Panc1 (cell line): ENCODE data around the gene ZBTB43. TPM values are rescaled to one million over a fixed set of nuclear protein-coding genes. Genes with fewer than 3 reads are reported as not detected.

Experiments used
- ATAC-seq: fragments of 200-7000 bp; cut with Tn5 transposase; 2 replicates; pipeline ENCODE4 v1.9.1; 2020; ENCODE audit warnings: mild to moderate bottlenecking, moderate library complexity
- BruUV-seq: library from RNA; stranded (reverse); fragments of 400-500 nt; replicated peaks from 2 replicates; lab custom pipeline; 2021; lab: Mats Ljungman, UMichigan
- CTCF ChIA-PET: fragments of 300-600 bp; sonication (Branson Sonifier 250); formaldehyde crosslinking; loops from one replicate; lab custom pipeline; 2022; ENCODE audit warnings: antibody characterized with exemption; lab: Charles Lee
- POLR2A ChIA-PET: fragments of 300-600 bp; sonication (Branson Sonifier 250); formaldehyde crosslinking; loops from one replicate; lab custom pipeline; 2022; ENCODE audit warnings: antibody characterized with exemption; lab: Charles Lee
- DNase-seq: peaks from one replicate; pipeline ENCODE4 v3.0.0-alpha.2; 2010; ENCODE audit warnings: low read depth, low spot score
- H3K27ac ChIP-seq: 2 replicates; pipeline ENCODE4 v1.5.1; 2011; ENCODE audit warnings: mild to moderate bottlenecking, low read length, inconsistent platforms
- H3K27me3 ChIP-seq: fragments of 200-500 bp; sonication (Bioruptor generic); 2 replicates; pipeline ENCODE4 v1.6.0; 2014; ENCODE audit warnings: low read length, inconsistent platforms; ENCODE audit not compliant: control insufficient read depth, insufficient read depth
- H3K36me3 ChIP-seq: fragments of 200-500 bp; sonication (Bioruptor generic); 2 replicates; pipeline ENCODE4 v1.5.1; 2014; ENCODE audit warnings: inconsistent platforms, mild to moderate bottlenecking, low read length, moderate library complexity; ENCODE audit not compliant: control insufficient read depth, insufficient read depth
- H3K4me1 ChIP-seq: 2 replicates; pipeline ENCODE4 v1.5.1; 2011; ENCODE audit warnings: inconsistent platforms, mild to moderate bottlenecking, low read length, moderate library complexity; ENCODE audit not compliant: control insufficient read depth, insufficient read depth
- H3K4me3 ChIP-seq, 2 experiments: 2 replicates each; pipeline ENCODE4 v1.5.1; 2011 to 2012; ENCODE audit warnings: low read depth in 2 of 2, low read length in 2 of 2, mild to moderate bottlenecking in 2 of 2, inconsistent platforms in 1 of 2, moderate library complexity in 1 of 2
- H3K9me3 ChIP-seq: fragments of 200-500 bp; sonication (Bioruptor generic); 2 replicates; pipeline ENCODE4 v1.5.1; 2014; ENCODE audit warnings: low read depth, mild to moderate bottlenecking, inconsistent platforms, low read length, moderate library complexity; ENCODE audit not compliant: control insufficient read depth, insufficient read depth
- POLR2AphosphoS5 ChIP-seq: IDR thresholded peaks from 2 replicates; pipeline ENCODE4 v1.6.1; 2012; ENCODE audit warnings: mild to moderate bottlenecking, low read depth, low read length, moderate library complexity
- SIN3A ChIP-seq: IDR thresholded peaks from 2 replicates; pipeline ENCODE4 v1.6.1; 2012; ENCODE audit warnings: low read depth, mild to moderate bottlenecking, low read length, moderate library complexity, borderline replicate concordance; ENCODE audit not compliant: insufficient read depth
- TCF7L2 ChIP-seq: IDR thresholded peaks from 2 replicates; pipeline ENCODE4 v1.6.1; 2011; ENCODE audit warnings: mild to moderate bottlenecking, low read depth, low read length, inconsistent platforms
- in situ Hi-C: cut with HindIII; loops from 2 replicates; pipeline ENCODE4 v1.10.0; 2016; ENCODE audit warnings: low sequenced_read_pairs, low pct_unique_long_range_greater_than_20kb
- intact Hi-C: fragments of 100-400 bp; cut with micrococcal nuclease; formaldehyde crosslinking; loops from one replicate; pipeline ENCODE4 v1.10.0; 2022; ENCODE audit not compliant: unreplicated experiment
- total RNA-seq: library from RNA; stranded (reverse); gene quantifications from one replicate; pipeline ENCODE4 v1.2.1, GENCODE V29; 2021; ENCODE audit not compliant: unreplicated experiment
- TF ChIP-seq, protein P1 (sequence below): fragments of 450-650 bp; IDR thresholded peaks from 2 replicates; pipeline ENCODE4 v1.5.1; 2017; ENCODE audit warnings: mild to moderate bottlenecking
- TF ChIP-seq, protein P2 (sequence below), 2 experiments: IDR thresholded peaks; 2 replicates each; pipeline ENCODE4 v1.6.1; 2011 to 2012; ENCODE audit warnings: low read depth in 2 of 2, control low read depth in 1 of 2, low read length in 1 of 2, mild to moderate bottlenecking in 1 of 2, moderate library complexity in 1 of 2; ENCODE audit not compliant: insufficient read depth in 1 of 2

ZBTB43 gene
- total RNA-seq, 1 experiment from 2014 or later, result 9.7 TPM

GRCh38 chr9:126886034-126886822 is 81.4 kb downstream of the ZBTB43 start:
- Histone ChIP-seq H3K9me3 (no peaks in the 10 kb centered on the region), H3K27ac (no peak overlapping the region), H3K4me3 (no peak overlapping the region), H3K4me1 (no peaks in the 10 kb centered on the region), H3K27me3 (no peaks in the 10 kb centered on the region), H3K36me3 (no peaks in the 10 kb centered on the region)
- CTCF ChIA-PET, result no interaction called here
- ATAC-seq (no peak; the same call in 1 of the 2 replicates), DNase-seq (no peak)
- intact Hi-C loops, result no loop called here
- in situ Hi-C loops, result no loop called here
- TF ChIP-seq TCF7L2 (no peak), POLR2AphosphoS5 (no peak), SIN3A (no peak)
- TF ChIP-seq, protein P1, sequence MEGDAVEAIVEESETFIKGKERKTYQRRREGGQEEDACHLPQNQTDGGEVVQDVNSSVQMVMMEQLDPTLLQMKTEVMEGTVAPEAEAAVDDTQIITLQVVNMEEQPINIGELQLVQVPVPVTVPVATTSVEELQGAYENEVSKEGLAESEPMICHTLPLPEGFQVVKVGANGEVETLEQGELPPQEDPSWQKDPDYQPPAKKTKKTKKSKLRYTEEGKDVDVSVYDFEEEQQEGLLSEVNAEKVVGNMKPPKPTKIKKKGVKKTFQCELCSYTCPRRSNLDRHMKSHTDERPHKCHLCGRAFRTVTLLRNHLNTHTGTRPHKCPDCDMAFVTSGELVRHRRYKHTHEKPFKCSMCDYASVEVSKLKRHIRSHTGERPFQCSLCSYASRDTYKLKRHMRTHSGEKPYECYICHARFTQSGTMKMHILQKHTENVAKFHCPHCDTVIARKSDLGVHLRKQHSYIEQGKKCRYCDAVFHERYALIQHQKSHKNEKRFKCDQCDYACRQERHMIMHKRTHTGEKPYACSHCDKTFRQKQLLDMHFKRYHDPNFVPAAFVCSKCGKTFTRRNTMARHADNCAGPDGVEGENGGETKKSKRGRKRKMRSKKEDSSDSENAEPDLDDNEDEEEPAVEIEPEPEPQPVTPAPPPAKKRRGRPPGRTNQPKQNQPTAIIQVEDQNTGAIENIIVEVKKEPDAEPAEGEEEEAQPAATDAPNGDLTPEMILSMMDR, result no peak
- TF ChIP-seq, protein P2, sequence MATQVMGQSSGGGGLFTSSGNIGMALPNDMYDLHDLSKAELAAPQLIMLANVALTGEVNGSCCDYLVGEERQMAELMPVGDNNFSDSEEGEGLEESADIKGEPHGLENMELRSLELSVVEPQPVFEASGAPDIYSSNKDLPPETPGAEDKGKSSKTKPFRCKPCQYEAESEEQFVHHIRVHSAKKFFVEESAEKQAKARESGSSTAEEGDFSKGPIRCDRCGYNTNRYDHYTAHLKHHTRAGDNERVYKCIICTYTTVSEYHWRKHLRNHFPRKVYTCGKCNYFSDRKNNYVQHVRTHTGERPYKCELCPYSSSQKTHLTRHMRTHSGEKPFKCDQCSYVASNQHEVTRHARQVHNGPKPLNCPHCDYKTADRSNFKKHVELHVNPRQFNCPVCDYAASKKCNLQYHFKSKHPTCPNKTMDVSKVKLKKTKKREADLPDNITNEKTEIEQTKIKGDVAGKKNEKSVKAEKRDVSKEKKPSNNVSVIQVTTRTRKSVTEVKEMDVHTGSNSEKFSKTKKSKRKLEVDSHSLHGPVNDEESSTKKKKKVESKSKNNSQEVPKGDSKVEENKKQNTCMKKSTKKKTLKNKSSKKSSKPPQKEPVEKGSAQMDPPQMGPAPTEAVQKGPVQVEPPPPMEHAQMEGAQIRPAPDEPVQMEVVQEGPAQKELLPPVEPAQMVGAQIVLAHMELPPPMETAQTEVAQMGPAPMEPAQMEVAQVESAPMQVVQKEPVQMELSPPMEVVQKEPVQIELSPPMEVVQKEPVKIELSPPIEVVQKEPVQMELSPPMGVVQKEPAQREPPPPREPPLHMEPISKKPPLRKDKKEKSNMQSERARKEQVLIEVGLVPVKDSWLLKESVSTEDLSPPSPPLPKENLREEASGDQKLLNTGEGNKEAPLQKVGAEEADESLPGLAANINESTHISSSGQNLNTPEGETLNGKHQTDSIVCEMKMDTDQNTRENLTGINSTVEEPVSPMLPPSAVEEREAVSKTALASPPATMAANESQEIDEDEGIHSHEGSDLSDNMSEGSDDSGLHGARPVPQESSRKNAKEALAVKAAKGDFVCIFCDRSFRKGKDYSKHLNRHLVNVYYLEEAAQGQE (IDR thresholded peaks at IDR 0.05; ENCODE audit: insufficient read depth in 1 of 2, low read depth in 2 of 2, low read length in 1 of 2), result no peak
- no TSS peak for BruUV-seq
- POLR2A ChIA-PET, result no interaction called here

GRCh38 chr9:126886897-126887296 is 82.1 kb downstream of the ZBTB43 start:
- no peak overlapping the region for H3K27ac ChIP-seq
- intact Hi-C loops (no loop called here), in situ Hi-C loops (no loop called here)
- no peaks in the 10 kb centered on the region for H3K36me3 ChIP-seq
- ChIA-PET CTCF (no interaction called here), POLR2A (no interaction called here)
- TF ChIP-seq SIN3A (no peak), TCF7L2 (no peak), POLR2AphosphoS5 (no peak)
- TF ChIP-seq, protein P2 (IDR thresholded peaks at IDR 0.05; ENCODE audit: insufficient read depth in 1 of 2, low read depth in 2 of 2, low read length in 1 of 2), result no peak
- TF ChIP-seq, protein P1, result no peak
- no peaks in the 10 kb centered on the region for H3K4me1 ChIP-seq
- no peaks in the 10 kb centered on the region for H3K27me3 ChIP-seq
- H3K9me3 ChIP-seq, result no peaks in the 10 kb centered on the region
- no TSS peak for BruUV-seq
- DNase-seq (no peak), ATAC-seq (no peak)
- H3K4me3 ChIP-seq, result no peak overlapping the region
